Measurements from ENCODE around the gene MRI1.

The MRI1 gene

GRCh38 chr19:13807421-13808021 is 43.2 kb downstream of the MRI1 start:
- Histone ChIP-seq H3K4me3 (no peak overlapping the region), H3K27me3 (ENCODE audit: low read depth) (no peaks in the 10 kb centered on the region), H3K4me1 (no peaks in the 10 kb centered on the region), H3K36me3 (replicated peaks) (no peaks in the 10 kb centered on the region), H3K9me3 (no peaks in the 10 kb centered on the region)
- no peak for DNase-seq (ENCODE audit: low spot score in 2 of 2)
- in situ Hi-C loops (cut with MboI; ENCODE audit: low sequenced_read_pairs), result no loop called here

- no peaks in the 10 kb centered on the region for H3K4me1 ChIP-seq
- no peak for DNase-seq (ENCODE audit: low spot score in 2 of 2)
- no peaks in the 10 kb centered on the region for H3K36me3 ChIP-seq (replicated peaks)
- no peak overlapping the region for H3K4me3 ChIP-seq
- H3K27me3 ChIP-seq (ENCODE audit: low read depth), result no peaks in the 10 kb centered on the region
- in situ Hi-C loops (cut with MboI; ENCODE audit: low sequenced_read_pairs), result no loop called here
- H3K9me3 ChIP-seq, result no peaks in the 10 kb centered on the region
Observed at GRCh38 chr19:13808856-13809255, 44.5 kb downstream of the MRI1 start.

- in situ Hi-C loops (cut with MboI; ENCODE audit: low sequenced_read_pairs), result no loop called here
- H3K9me3 ChIP-seq, result no peaks in the 10 kb centered on the region
- no peaks in the 10 kb centered on the region for H3K36me3 ChIP-seq (replicated peaks)
- H3K4me1 ChIP-seq, result no peaks in the 10 kb centered on the region
- H3K27me3 ChIP-seq (ENCODE audit: low read depth), result no peaks in the 10 kb centered on the region
- H3K4me3 ChIP-seq, result no peak overlapping the region
- no peak for DNase-seq (ENCODE audit: low spot score in 2 of 2)
Observed at GRCh38 chr19:13812544-13812943, 48.2 kb downstream of the MRI1 start.

- DNase-seq (ENCODE audit: low spot score in 2 of 2), result no peak
- Histone ChIP-seq H3K36me3 (replicated peaks) (no peaks in the 10 kb centered on the region), H3K4me3 (no peak overlapping the region), H3K9me3 (no peaks in the 10 kb centered on the region), H3K27me3 (ENCODE audit: low read depth) (no peaks in the 10 kb centered on the region), H3K4me1 (no peaks in the 10 kb centered on the region)
- in situ Hi-C loops (cut with MboI; ENCODE audit: low sequenced_read_pairs), result no loop called here
Observed at GRCh38 chr19:13813147-13813546, 48.8 kb downstream of the MRI1 start.

- Histone ChIP-seq H3K9me3 (no peaks in the 10 kb centered on the region), H3K4me3 (no peak overlapping the region), H3K36me3 (replicated peaks) (no peaks in the 10 kb centered on the region), H3K4me1 (no peaks in the 10 kb centered on the region), H3K27me3 (ENCODE audit: low read depth) (no peaks in the 10 kb centered on the region)
- in situ Hi-C loops (cut with MboI; ENCODE audit: low sequenced_read_pairs), result no loop called here
- no peak for DNase-seq (ENCODE audit: low spot score in 2 of 2)
Observed at GRCh38 chr19:13814550-13814949, 50.2 kb downstream of the MRI1 start.

- H3K4me3 ChIP-seq, result no peak overlapping the region
- no peaks in the 10 kb centered on the region for H3K9me3 ChIP-seq
- peaks cover 2% of the 10 kb centered on the region; the same call in 1 of the 2 replicates for H3K4me1 ChIP-seq
- in situ Hi-C loops (cut with MboI; ENCODE audit: low sequenced_read_pairs), result no loop called here
- DNase-seq (ENCODE audit: low spot score in 2 of 2), result no peak
- H3K36me3 ChIP-seq (replicated peaks), result no peaks in the 10 kb centered on the region
- H3K27me3 ChIP-seq (ENCODE audit: low read depth), result no peaks in the 10 kb centered on the region
Observed at GRCh38 chr19:13817018-13817614, 52.8 kb downstream of the MRI1 start.

GRCh38 chr19:13817615-13818371 is 53.5 kb downstream of the MRI1 start:
- no peaks in the 10 kb centered on the region for H3K27me3 ChIP-seq (ENCODE audit: low read depth)
- in situ Hi-C loops (cut with MboI; ENCODE audit: low sequenced_read_pairs), result no loop called here
- no peak for DNase-seq (ENCODE audit: low spot score in 2 of 2)
- H3K4me3 ChIP-seq, result no peak overlapping the region
- H3K4me1 ChIP-seq, result peaks cover 6% of the 10 kb centered on the region
- no peaks in the 10 kb centered on the region for H3K9me3 ChIP-seq
- H3K36me3 ChIP-seq (replicated peaks), result no peaks in the 10 kb centered on the region

- H3K9me3 ChIP-seq, result no peaks in the 10 kb centered on the region
- in situ Hi-C loops (cut with MboI; ENCODE audit: low sequenced_read_pairs), result no loop called here
- H3K4me3 ChIP-seq, result no peak overlapping the region
- DNase-seq (ENCODE audit: low spot score in 2 of 2), result no peak
- H3K27me3 ChIP-seq (ENCODE audit: low read depth), result no peaks in the 10 kb centered on the region
- H3K4me1 ChIP-seq, result peaks cover 8% of the 10 kb centered on the region
- H3K36me3 ChIP-seq (replicated peaks), result no peaks in the 10 kb centered on the region
Observed at GRCh38 chr19:13819238-13819637, 54.9 kb downstream of the MRI1 start.

GRCh38 chr19:13821292-13821691 is 57.0 kb downstream of the MRI1 start:
- no peaks in the 10 kb centered on the region; the same call in 1 of the 2 replicates for H3K36me3 ChIP-seq (replicated peaks)
- no peak for DNase-seq (ENCODE audit: low spot score in 2 of 2)
- H3K4me1 ChIP-seq, result peaks cover 8% of the 10 kb centered on the region
- in situ Hi-C loops (cut with MboI; ENCODE audit: low sequenced_read_pairs), result no loop called here
- no peaks in the 10 kb centered on the region for H3K27me3 ChIP-seq (ENCODE audit: low read depth)
- H3K9me3 ChIP-seq, result no peaks in the 10 kb centered on the region
- no peak overlapping the region for H3K4me3 ChIP-seq

- Histone ChIP-seq H3K27me3 (ENCODE audit: low read depth) (no peaks in the 10 kb centered on the region), H3K4me1 (peaks cover 8% of the 10 kb centered on the region), H3K36me3 (replicated peaks) (no peaks in the 10 kb centered on the region; the same call in 1 of the 2 replicates), H3K9me3 (no peaks in the 10 kb centered on the region), H3K4me3 (no peak overlapping the region)
- DNase-seq (ENCODE audit: low spot score in 2 of 2), result no peak
- in situ Hi-C loops (cut with MboI; ENCODE audit: low sequenced_read_pairs), result no loop called here
Observed at GRCh38 chr19:13823256-13823655, 58.9 kb downstream of the MRI1 start.

Data from HAP-1 (cell line).